Astrocyte of the spinal cord (primary cell): Measurements from ENCODE around the gene ATP6V0B.

Source experiments
- DNase-seq: peaks from one replicate; pipeline ENCODE4 v3.0.0; 2011; ENCODE audit warnings: low read depth, low spot score
- H3K4me3 ChIP-seq: 2 replicates; pipeline ENCODE4 v1.5.1; 2011; ENCODE audit warnings: low read depth, mild to moderate bottlenecking, low read length, moderate library complexity
- in situ Hi-C: cut with HindIII; loops from 2 replicates; pipeline ENCODE4 v1.10.0; 2017; ENCODE audit warnings: low sequenced_read_pairs
- TF ChIP-seq, protein P1 (sequence below): IDR thresholded peaks from 2 replicates; pipeline ENCODE4 v1.5.1; 2012; ENCODE audit warnings: low read depth, mild to moderate bottlenecking, low read length, inconsistent platforms

Gene ATP6V0B

GRCh38 chr1:43973981-43974442 lies 748 bp upstream of the ATP6V0B start:
- TF ChIP-seq, protein P1, sequence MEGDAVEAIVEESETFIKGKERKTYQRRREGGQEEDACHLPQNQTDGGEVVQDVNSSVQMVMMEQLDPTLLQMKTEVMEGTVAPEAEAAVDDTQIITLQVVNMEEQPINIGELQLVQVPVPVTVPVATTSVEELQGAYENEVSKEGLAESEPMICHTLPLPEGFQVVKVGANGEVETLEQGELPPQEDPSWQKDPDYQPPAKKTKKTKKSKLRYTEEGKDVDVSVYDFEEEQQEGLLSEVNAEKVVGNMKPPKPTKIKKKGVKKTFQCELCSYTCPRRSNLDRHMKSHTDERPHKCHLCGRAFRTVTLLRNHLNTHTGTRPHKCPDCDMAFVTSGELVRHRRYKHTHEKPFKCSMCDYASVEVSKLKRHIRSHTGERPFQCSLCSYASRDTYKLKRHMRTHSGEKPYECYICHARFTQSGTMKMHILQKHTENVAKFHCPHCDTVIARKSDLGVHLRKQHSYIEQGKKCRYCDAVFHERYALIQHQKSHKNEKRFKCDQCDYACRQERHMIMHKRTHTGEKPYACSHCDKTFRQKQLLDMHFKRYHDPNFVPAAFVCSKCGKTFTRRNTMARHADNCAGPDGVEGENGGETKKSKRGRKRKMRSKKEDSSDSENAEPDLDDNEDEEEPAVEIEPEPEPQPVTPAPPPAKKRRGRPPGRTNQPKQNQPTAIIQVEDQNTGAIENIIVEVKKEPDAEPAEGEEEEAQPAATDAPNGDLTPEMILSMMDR, result no peak
- in situ Hi-C loops, result no loop called here
- DNase-seq, result no peak

GRCh38 chr1:43975249-43975961 lies 645 bp downstream of the ATP6V0B start:
- DNase-seq, result no peak
- in situ Hi-C loops, result no loop called here
- peak overlapping the region; percentile 84 for H3K4me3 ChIP-seq
- TF ChIP-seq, protein P1, result no peak

More at GRCh38 chr1:43973981-43974442, 748 bp upstream of the ATP6V0B start:
- peak overlapping the region; percentile 84 for H3K4me3 ChIP-seq

DNA sequence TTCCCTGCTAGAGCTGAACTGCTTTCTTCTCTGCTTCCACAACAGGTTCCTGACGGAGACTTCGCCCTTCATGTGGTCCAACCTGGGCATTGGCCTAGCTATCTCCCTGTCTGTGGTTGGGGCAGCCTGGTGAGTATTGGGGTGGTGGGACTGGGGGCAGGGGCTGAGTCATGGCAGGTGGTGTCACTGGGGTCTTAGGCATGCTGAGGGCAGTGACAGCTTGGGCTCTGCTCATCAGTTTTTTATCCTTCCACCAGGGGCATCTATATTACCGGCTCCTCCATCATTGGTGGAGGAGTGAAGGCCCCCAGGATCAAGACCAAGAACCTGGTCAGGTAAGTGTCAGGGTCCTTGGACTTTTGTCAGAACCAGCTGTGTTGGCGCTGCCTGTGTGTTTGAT lies 1.3 kb downstream of the ATP6V0B start:
- TF ChIP-seq, protein P1, result no peak
- DNase-seq, result no peak
- H3K4me3 ChIP-seq, result peak overlapping the region; percentile 84
- in situ Hi-C loops, result no loop called here

DNA sequence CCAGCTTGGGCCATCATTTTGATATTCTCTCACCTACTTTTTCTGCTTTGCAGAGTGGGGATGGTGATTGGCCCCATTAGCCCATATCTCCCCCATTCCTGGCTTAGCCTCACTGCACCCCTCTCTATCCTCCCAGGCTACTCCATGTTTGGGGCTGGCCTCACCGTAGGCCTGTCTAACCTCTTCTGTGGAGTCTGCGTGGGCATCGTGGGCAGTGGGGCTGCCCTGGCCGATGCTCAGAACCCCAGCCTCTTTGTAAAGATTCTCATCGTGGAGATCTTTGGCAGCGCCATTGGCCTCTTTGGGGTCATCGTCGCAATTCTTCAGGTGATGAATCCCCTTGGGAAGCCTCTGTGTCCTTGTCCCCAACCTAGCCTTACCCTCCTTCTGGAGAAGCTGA lies 2.1 kb downstream of the ATP6V0B start:
- in situ Hi-C loops, result no loop called here
- TF ChIP-seq, protein P1, result no peak
- no peak for DNase-seq
- H3K4me3 ChIP-seq, result no peak overlapping the region

DNA sequence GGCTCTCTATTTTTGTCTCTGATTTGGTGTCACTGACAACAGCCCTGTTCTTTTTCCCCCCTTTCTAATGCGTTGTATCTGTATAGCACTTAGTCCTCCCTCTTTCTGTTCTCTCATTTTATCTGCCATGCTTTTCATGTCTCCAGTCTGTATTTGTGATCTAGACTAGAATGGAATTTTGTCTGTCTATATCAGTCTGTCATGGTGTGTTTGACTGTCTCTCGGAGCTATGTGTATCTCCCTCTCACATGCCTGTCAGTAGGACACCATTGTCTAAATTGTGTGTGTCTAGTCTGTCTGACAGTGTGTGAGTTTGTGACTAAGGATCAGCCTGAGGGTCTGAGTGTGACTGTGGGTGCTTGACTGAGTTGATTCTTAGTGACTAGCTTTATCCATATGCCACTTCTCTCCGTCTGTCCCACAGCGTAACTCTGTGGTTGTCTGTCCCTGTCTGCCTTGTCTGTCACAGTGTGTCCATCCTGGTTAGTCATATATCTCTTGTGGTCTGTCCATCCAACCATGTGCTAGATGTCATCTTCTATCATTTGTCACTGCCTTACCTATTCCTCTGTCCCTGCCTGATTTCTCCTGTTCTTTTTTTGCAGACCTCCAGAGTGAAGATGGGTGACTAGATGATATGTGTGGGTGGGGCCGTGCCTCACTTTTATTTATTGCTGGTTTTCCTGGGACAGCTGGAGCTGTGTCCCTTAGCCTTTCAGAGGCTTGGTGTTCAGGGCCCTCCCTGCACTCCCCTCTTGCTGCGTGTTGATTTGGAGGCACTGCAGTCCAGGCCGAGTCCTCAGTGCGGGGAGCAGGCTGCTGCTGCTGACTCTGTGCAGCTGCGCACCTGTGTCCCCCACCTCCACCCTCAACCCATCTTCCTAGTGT lies 2.9 kb downstream of the ATP6V0B start:
- no peak overlapping the region for H3K4me3 ChIP-seq
- in situ Hi-C loops, result no loop called here

GRCh38 chr1:43978264-43978550 lies 3.4 kb downstream of the ATP6V0B start:
- DNase-seq, result no peak
- TF ChIP-seq, protein P1, result no peak
- in situ Hi-C loops, result no loop called here
- peak overlapping the region; percentile 59 for H3K4me3 ChIP-seq

More for the DNA sequence above, 2.9 kb downstream of the ATP6V0B start:
- TF ChIP-seq, protein P1, result no peak
- no peak for DNase-seq
